Fibroblast of mammary gland (primary cell): ENCODE results near the gene BBS5.
A peak's percentile ranks its signal among the peaks of the same experiment; 100 is the strongest.
"Not testable (repeated sequence)": the region's sequence is repeated elsewhere in the genome, so short reads cannot be mapped to it uniquely, and the experiment has no call there.

Experiments
- DNase-seq: peaks from one replicate; pipeline ENCODE4 v3.0.0-alpha.2; 2010; ENCODE audit warnings: low read depth
- H3K4me3 ChIP-seq: 2 replicates; pipeline ENCODE4 v1.5.1; 2011; ENCODE audit warnings: low read depth, mild to moderate bottlenecking, low read length, moderate library complexity; ENCODE audit not compliant: control insufficient read depth
- TF ChIP-seq, protein P1 (sequence below): conservative IDR thresholded peaks from 2 replicates; pipeline ENCODE4 v1.5.1; 2011; ENCODE audit warnings: low read depth, low read length, inconsistent platforms; ENCODE audit not compliant: control insufficient read depth, insufficient read depth

Gene BBS5

DNA sequence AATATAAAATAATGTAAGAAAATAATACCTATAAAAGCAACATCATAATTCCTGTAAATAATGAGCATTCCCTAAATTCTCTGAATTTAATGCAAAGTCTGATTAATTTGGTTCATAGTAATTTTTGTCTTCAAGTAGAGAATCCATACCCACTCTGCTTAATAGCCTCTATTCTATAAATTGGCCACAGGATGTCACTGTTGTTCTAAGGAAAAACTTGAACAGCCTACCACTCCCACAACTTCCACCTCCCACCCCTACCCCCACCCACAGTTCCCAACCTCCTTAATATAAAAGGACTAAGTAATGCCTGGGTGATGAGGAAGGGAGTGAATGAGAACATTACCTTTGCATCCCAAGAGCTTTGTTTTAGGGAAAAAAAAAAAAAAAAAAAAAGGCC, 27.2 kb upstream of the BBS5 start:
- TF ChIP-seq, protein P1, sequence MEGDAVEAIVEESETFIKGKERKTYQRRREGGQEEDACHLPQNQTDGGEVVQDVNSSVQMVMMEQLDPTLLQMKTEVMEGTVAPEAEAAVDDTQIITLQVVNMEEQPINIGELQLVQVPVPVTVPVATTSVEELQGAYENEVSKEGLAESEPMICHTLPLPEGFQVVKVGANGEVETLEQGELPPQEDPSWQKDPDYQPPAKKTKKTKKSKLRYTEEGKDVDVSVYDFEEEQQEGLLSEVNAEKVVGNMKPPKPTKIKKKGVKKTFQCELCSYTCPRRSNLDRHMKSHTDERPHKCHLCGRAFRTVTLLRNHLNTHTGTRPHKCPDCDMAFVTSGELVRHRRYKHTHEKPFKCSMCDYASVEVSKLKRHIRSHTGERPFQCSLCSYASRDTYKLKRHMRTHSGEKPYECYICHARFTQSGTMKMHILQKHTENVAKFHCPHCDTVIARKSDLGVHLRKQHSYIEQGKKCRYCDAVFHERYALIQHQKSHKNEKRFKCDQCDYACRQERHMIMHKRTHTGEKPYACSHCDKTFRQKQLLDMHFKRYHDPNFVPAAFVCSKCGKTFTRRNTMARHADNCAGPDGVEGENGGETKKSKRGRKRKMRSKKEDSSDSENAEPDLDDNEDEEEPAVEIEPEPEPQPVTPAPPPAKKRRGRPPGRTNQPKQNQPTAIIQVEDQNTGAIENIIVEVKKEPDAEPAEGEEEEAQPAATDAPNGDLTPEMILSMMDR: peak; percentile 44
- no peak overlapping the region for H3K4me3 ChIP-seq
- DNase-seq: peak; percentile 64

DNA sequence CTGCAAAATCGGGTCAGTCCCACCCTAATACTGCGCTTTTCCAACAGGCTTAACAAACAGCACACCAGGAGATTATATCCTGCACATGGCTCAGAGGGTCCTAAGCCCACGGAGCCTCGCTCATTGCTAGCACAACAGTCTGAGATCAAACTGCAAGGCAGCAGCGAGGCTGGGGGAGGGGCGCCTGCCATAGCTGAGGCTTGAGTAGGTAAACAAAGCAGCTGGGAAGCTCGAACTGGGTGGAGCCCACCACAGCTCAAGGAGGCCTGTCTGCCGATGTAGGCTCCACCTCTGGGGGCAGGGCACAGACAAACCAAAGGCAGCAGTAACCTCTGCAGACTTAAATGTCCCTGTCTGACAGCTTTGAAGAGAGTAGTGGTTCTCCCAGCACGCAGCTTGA, 26.2 kb upstream of the BBS5 start:
- not testable (repeated sequence) for DNase-seq, H3K4me3 ChIP-seq

DNA sequence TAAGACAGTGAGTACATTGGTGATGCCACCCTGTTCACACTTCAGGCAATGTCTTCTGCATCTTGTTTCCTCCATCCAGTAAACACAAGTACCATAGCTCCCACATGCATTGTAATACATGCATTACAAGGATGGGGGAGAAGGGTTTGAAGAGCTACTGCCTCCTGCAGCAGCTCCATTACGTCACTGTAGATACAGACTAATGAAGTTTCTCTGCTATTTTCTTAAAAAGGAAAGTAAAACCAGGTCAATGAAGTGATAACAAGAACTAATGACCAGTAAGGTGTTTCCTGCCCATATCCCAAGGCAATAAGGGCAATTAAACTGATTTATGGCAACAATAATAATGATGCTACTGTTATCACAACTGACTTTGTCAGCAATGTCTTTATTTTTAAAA, 18.2 kb upstream of the BBS5 start:
- TF ChIP-seq, protein P1: no peak
- H3K4me3 ChIP-seq: no peak overlapping the region
- no peak for DNase-seq

DNA sequence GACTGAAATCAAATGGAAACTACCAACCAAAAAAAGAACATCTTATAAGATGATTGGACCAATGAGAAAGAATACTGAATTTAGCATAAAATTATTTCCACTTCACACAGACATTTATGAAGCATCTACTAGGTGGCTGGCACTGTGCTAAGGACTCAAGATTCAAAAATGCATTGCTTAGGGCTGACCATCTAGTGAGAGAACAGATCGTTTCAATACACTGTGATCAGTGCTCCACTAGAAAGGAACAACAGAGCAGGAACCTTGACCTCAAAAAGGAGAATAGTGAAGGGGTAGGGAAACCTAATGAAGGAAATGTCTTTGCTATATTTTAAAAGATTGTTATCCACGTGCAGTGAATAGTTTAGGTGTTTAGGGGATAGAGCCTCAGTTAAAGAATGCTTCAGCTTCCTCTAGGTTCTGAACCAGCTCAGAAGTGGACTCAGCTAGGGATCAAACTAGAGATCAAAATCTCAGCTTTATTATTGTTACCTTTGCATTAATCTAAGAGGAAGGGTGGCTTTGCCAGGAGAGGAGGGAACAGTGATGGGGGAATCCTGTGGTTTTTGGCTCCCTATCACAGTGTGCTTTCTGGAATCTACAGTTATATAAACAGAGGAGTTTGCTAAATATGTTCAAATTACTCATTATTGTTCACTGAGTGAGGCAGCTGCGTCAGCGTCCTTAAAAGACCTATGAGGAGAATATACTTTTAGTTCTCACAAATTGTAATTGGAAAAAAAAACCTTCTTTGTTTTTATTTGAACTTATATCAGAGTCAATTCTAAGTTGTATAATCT, 16.2 kb upstream of the BBS5 start:
- DNase-seq: peak; percentile 93

DNA sequence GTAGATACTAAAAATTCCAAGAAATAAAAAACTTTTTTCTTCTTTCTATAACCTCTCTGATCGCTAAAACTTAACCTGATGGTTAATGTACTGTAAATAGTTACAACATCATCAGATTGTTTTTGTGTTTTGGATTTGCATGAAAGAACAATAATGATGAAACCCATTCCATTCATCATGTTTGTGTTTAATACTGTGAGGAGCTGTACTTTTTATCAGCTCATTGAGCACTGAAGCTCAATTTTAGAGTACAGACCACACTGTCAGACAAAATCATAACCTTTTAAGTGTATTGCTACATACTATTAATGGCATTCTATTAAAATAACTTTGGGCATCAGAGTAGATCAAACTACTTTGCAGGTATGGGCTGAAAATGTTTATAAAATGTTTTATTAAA, 14.8 kb upstream of the BBS5 start:
- H3K4me3 ChIP-seq: no peak overlapping the region
- DNase-seq: no peak
- TF ChIP-seq, protein P1: no peak

More for the DNA sequence above, 16.2 kb upstream of the BBS5 start:
- H3K4me3 ChIP-seq: no peak overlapping the region
- TF ChIP-seq, protein P1: no peak

DNA sequence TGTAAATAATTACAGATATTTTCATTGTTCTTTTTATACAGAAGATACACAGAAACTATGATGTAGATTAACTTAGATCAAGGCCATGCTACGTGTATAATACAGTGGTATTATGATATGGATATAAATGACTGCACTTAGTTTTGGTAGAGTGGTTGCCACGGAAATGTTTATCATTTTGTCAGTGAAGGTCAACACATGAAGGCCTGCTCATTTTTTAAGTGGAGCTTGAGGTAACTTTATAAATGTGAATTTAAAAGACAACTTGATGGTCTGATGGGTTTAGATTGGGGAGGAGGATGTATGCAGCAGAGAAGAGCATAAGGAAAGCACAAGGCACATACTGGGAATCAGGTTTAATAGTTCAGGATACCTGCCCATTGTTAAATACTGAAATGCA, 14.4 kb upstream of the BBS5 start:
- TF ChIP-seq, protein P1: no peak
- no peak overlapping the region for H3K4me3 ChIP-seq
- no peak for DNase-seq

DNA sequence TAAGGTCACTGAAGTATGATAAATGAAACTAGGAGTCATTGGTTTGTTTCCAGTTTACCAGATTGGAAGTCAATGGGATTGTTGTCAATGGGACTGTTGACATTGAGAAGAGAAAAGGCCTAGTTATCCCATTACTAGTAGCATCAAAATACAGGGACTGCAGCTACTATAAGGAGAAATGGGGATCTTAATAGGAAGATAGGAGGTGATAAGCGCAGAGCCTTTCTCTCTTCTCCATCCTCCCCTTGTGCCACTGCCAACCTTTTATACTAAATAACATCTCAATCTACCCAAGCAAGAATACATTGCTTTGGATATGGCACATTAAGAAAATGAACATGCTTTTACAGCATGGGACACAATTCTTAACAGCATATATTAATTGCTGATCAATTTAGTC, 10.5 kb upstream of the BBS5 start:
- TF ChIP-seq, protein P1: no peak
- H3K4me3 ChIP-seq: no peak overlapping the region

More for the DNA sequence above, 10.5 kb upstream of the BBS5 start:
- DNase-seq: no peak
